ENCODE results near the gene PHYHIPL. TPM values are rescaled to one million over a fixed set of nuclear protein-coding genes. Genes with fewer than 3 reads are reported as not detected.

PHYHIPL gene
- 0.34 TPM for polyA plus RNA-seq (2013, experiment 1 of 2)
- 0.32 TPM for polyA plus RNA-seq (2013, experiment 2 of 2)

DNA sequence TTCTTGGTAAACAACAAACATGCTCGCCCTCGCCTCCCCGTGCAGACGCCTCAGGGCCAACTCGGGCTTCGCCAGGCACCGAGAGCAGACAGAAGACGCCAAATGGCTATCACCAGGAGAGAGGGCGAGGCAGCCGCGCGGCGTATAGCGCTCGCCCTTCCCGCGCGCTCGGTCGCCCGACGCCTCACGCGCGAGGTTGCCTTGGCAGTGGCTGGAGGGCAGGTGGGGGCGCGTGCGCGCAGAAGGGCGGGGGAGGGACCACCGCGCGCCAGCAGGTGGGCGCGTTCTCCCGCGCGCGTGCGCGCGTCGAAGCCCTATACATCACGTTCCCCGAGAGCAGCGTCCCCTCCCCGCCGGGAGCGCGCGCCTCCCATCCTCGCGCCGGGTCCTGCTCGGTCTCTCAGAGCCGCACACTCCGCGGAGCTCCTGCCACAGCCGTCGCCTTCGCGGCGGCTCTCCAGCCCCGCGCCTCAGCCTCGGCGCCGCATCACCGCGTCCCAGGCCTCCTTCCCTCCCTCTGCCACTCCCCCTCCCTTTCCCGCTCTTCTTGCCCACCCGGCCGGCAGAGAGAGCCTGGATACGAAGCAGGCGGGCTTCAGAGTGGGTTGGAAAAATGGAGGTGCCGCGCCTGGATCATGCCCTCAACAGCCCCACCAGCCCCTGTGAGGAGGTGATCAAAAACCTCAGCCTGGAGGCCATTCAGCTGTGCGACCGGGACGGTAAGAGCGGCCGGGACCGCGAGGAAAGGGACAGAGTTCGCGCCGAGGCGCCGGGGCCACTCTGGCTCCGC lies at the start of gene PHYHIPL:
Gene PHYHIPL (plus strand): TSS at position 403 of the 790 bp plus-strand sequence. CDS start 211 bp downstream, at position 614.
- WGBS (ENCODE audit: extremely low coverage, insufficient coverage, low lambda C conversion rate), result no CpG with 5 or more reads among the region's 90 CpGs
- peak; percentile 60 for DNase-seq
- H2BK120ac ChIP-seq (ENCODE audit: low read depth, low read length), result no peak within 1 kb of the TSS

DNA sequence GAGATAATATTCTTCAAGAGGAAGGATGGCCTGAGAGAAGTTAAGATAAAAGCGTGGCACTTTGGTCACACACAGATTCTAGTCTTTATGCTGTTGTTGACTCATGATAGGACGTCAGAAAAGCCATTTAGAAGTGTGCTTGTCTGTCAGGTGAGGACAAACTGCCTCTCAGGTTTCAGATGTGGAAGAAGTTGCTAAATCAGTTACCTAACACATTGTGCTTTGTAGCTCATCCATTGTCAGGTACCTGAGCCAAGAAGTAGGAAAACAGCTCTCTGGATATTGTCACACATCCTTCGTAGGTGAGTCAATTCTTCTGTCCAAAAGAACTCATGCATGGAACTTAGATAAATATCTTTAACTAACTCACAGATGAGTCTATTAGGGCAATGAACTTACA lies 49.5 kb upstream of the PHYHIPL start:
- no peaks in the 10 kb centered on the region for H3K36me3 ChIP-seq (ENCODE audit: control insufficient read depth, insufficient read depth, low read length)
- H3K9ac ChIP-seq (ENCODE audit: low read length), result no peak overlapping the region
- no peaks in the 10 kb centered on the region for H3K79me2 ChIP-seq (ENCODE audit: control insufficient read depth, insufficient read depth, low read length)
- no peak overlapping the region for H4K8ac ChIP-seq (ENCODE audit: low read depth, low read length)
- H3K4me2 ChIP-seq (ENCODE audit: low read length), result no peak overlapping the region
- no peaks in the 10 kb centered on the region for H3K79me1 ChIP-seq (ENCODE audit: low read length)
- H2BK15ac ChIP-seq (replicated peaks; ENCODE audit: low read depth), result no peak overlapping the region
- H3K4me3 ChIP-seq (ENCODE audit: low read length), result no peak overlapping the region
- no peaks in the 10 kb centered on the region for H3K4me1 ChIP-seq (ENCODE audit: control insufficient read depth, low read depth, low read length)
- no peak overlapping the region for H3K18ac ChIP-seq (ENCODE audit: low read length)
- no peak overlapping the region for H3K23ac ChIP-seq (ENCODE audit: low read length)
- no CpG with 5 or more reads among the region's 3 CpGs for WGBS (ENCODE audit: extremely low coverage, insufficient coverage, low lambda C conversion rate)
- H3K27me3 ChIP-seq (ENCODE audit: insufficient read depth, low read length, poor library complexity), result no peaks in the 10 kb centered on the region
- H2BK5ac ChIP-seq (ENCODE audit: low read length), result no peak overlapping the region
- H3K27ac ChIP-seq (ENCODE audit: low read depth, low read length), result no peak overlapping the region
- H3K56ac ChIP-seq (ENCODE audit: low read length), result no peak overlapping the region
- H2BK120ac ChIP-seq (ENCODE audit: low read depth, low read length), result no peak overlapping the region
- peak; percentile 16 for DNase-seq
- H4K5ac ChIP-seq (ENCODE audit: low read length), result no peak overlapping the region
- no peak overlapping the region for H3K4ac ChIP-seq (ENCODE audit: low read depth, low read length)
- no peak overlapping the region for H2AK5ac ChIP-seq (ENCODE audit: low read length)

More for the DNA sequence above, at the start of gene PHYHIPL:
- no peak within 1 kb of the TSS for H2BK15ac ChIP-seq (replicated peaks; ENCODE audit: low read depth)
- H3K4ac ChIP-seq (ENCODE audit: low read depth, low read length), result no peak within 1 kb of the TSS
- H2BK5ac ChIP-seq (ENCODE audit: low read length), result no peak within 1 kb of the TSS
- H3K56ac ChIP-seq (ENCODE audit: low read length), result no peak within 1 kb of the TSS
- no peak within 1 kb of the TSS for H2AK5ac ChIP-seq (ENCODE audit: low read length)
- no peak within 1 kb of the TSS for H3K27ac ChIP-seq (ENCODE audit: low read depth, low read length)
- H3K4me3 ChIP-seq (ENCODE audit: low read length), result no peak within 1 kb of the TSS
- no peaks in the 10 kb centered on the region for H3K36me3 ChIP-seq (ENCODE audit: control insufficient read depth, insufficient read depth, low read length)
- H3K79me1 ChIP-seq (ENCODE audit: low read length), result no peaks in the 10 kb centered on the region
- H4K5ac ChIP-seq (ENCODE audit: low read length), result no peak within 1 kb of the TSS
- H3K4me2 ChIP-seq (ENCODE audit: low read length), result peak within 1 kb of the TSS; percentile 43
- H3K4me1 ChIP-seq (ENCODE audit: control insufficient read depth, low read depth, low read length), result no peaks in the 10 kb centered on the region
- no peak within 1 kb of the TSS for H3K23ac ChIP-seq (ENCODE audit: low read length)
- no peak within 1 kb of the TSS for H3K18ac ChIP-seq (ENCODE audit: low read length)
- no peaks in the 10 kb centered on the region for H3K79me2 ChIP-seq (ENCODE audit: control insufficient read depth, insufficient read depth, low read length)
- H4K8ac ChIP-seq (ENCODE audit: low read depth, low read length), result no peak within 1 kb of the TSS
- no peak within 1 kb of the TSS for H3K9ac ChIP-seq (ENCODE audit: low read length)
- peaks cover 9% of the 10 kb centered on the region for H3K27me3 ChIP-seq (ENCODE audit: insufficient read depth, low read length, poor library complexity)

DNA sequence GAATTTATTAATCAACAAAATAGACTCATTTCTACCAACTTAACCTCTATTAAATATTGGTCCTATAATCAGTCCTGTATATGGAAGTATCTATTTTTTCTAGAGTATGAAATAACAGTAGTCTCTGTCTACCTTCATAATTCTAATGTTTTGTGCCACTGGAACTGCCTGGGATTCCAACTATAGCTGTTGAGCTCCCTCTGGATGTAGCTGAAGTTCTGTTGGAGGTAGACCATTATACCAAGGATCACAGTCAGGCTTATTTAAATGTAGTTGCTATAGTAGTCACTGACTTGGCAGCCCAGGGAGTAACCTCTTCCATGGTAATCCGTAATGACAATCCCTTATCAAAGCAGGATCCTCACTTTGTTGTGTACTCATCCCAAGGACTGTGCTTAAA lies 48.5 kb upstream of the PHYHIPL start:
- H3K23ac ChIP-seq (ENCODE audit: low read length), result no peak overlapping the region
- H3K9ac ChIP-seq (ENCODE audit: low read length), result no peak overlapping the region
- no peak overlapping the region for H3K56ac ChIP-seq (ENCODE audit: low read length)
- no peak overlapping the region for H3K27ac ChIP-seq (ENCODE audit: low read depth, low read length)
- no peak overlapping the region for H3K4me2 ChIP-seq (ENCODE audit: low read length)
- WGBS (ENCODE audit: extremely low coverage, insufficient coverage, low lambda C conversion rate), result no CpG with 5 or more reads among the region's 1 CpG
- no peaks in the 10 kb centered on the region for H3K4me1 ChIP-seq (ENCODE audit: control insufficient read depth, low read depth, low read length)
- peak; percentile 16 for DNase-seq
- H2BK5ac ChIP-seq (ENCODE audit: low read length), result no peak overlapping the region
- no peaks in the 10 kb centered on the region for H3K36me3 ChIP-seq (ENCODE audit: control insufficient read depth, insufficient read depth, low read length)
- no peak overlapping the region for H3K4me3 ChIP-seq (ENCODE audit: low read length)
- no peak overlapping the region for H4K8ac ChIP-seq (ENCODE audit: low read depth, low read length)
- H3K27me3 ChIP-seq (ENCODE audit: insufficient read depth, low read length, poor library complexity), result no peaks in the 10 kb centered on the region
- no peaks in the 10 kb centered on the region for H3K79me2 ChIP-seq (ENCODE audit: control insufficient read depth, insufficient read depth, low read length)
- no peak overlapping the region for H2BK15ac ChIP-seq (replicated peaks; ENCODE audit: low read depth)
- H3K18ac ChIP-seq (ENCODE audit: low read length), result no peak overlapping the region
- H4K5ac ChIP-seq (ENCODE audit: low read length), result no peak overlapping the region
- H2BK120ac ChIP-seq (ENCODE audit: low read depth, low read length), result no peak overlapping the region
- H3K4ac ChIP-seq (ENCODE audit: low read depth, low read length), result no peak overlapping the region
- H2AK5ac ChIP-seq (ENCODE audit: low read length), result no peak overlapping the region
- H3K79me1 ChIP-seq (ENCODE audit: low read length), result no peaks in the 10 kb centered on the region

DNA sequence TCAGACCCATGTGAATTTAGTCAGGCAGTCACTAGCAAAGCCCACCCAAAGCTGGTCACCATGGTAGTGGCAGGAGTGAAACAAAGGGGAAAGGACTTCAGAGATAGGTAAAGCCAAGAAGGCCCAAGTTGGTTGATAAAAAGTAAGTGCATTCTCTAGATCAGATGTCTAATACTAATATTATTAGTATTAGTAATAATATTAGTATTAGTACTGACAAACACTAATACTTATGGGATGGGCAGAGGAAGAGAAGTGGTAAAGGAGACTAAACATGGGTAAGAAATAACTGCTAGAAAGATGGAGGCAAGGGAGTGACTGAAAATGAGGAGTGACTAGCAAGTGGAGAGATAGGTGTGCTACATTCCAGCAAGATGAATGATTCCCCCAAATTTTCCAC lies 46.6 kb upstream of the PHYHIPL start:
- no peak overlapping the region for H2AK5ac ChIP-seq (ENCODE audit: low read length)
- H3K56ac ChIP-seq (ENCODE audit: low read length), result no peak overlapping the region
- H3K27me3 ChIP-seq (ENCODE audit: insufficient read depth, low read length, poor library complexity), result no peaks in the 10 kb centered on the region
- DNase-seq, result no peak
- no peak overlapping the region for H4K8ac ChIP-seq (ENCODE audit: low read depth, low read length)
- no peak overlapping the region for H3K4me3 ChIP-seq (ENCODE audit: low read length)
- H3K18ac ChIP-seq (ENCODE audit: low read length), result no peak overlapping the region
- H3K23ac ChIP-seq (ENCODE audit: low read length), result no peak overlapping the region
- no peak overlapping the region for H3K4me2 ChIP-seq (ENCODE audit: low read length)
- H4K5ac ChIP-seq (ENCODE audit: low read length), result no peak overlapping the region
- H2BK5ac ChIP-seq (ENCODE audit: low read length), result no peak overlapping the region
- no peak overlapping the region for H2BK120ac ChIP-seq (ENCODE audit: low read depth, low read length)
- no peak overlapping the region for H3K4ac ChIP-seq (ENCODE audit: low read depth, low read length)
- H3K79me1 ChIP-seq (ENCODE audit: low read length), result no peaks in the 10 kb centered on the region
- no peak overlapping the region for H3K9ac ChIP-seq (ENCODE audit: low read length)
- no peaks in the 10 kb centered on the region for H3K79me2 ChIP-seq (ENCODE audit: control insufficient read depth, insufficient read depth, low read length)
- H2BK15ac ChIP-seq (replicated peaks; ENCODE audit: low read depth), result no peak overlapping the region
- H3K36me3 ChIP-seq (ENCODE audit: control insufficient read depth, insufficient read depth, low read length), result no peaks in the 10 kb centered on the region
- H3K4me1 ChIP-seq (ENCODE audit: control insufficient read depth, low read depth, low read length), result no peaks in the 10 kb centered on the region
- H3K27ac ChIP-seq (ENCODE audit: low read depth, low read length), result no peak overlapping the region

DNA sequence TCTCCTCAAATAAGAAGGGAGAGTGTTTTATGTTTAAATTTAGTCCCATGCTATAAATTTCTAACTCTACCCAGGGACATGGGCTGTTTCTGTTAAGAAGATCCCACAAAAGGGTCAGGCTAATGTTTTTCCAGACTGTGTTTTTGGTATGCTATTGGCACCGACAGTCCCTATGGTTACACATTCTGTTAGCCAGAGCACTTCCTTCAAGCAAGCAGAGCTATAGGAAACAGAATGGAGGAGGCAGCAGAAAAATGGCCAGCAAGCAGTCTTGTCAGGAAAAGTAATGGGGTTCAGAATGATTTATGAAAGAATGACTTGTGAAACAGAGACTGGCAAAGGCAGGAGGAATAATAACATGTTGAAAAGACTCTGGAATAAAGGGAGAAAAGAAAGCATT lies 44.8 kb upstream of the PHYHIPL start:
- no peak overlapping the region for H2BK120ac ChIP-seq (ENCODE audit: low read depth, low read length)
- no peak overlapping the region for H3K23ac ChIP-seq (ENCODE audit: low read length)
- no peak overlapping the region for H4K8ac ChIP-seq (ENCODE audit: low read depth, low read length)
- no peak overlapping the region for H3K18ac ChIP-seq (ENCODE audit: low read length)
- H3K4me3 ChIP-seq (ENCODE audit: low read length), result no peak overlapping the region
- no peak overlapping the region for H2BK15ac ChIP-seq (replicated peaks; ENCODE audit: low read depth)
- no peak overlapping the region for H3K9ac ChIP-seq (ENCODE audit: low read length)
- H3K4me2 ChIP-seq (ENCODE audit: low read length), result no peak overlapping the region
- H3K79me2 ChIP-seq (ENCODE audit: control insufficient read depth, insufficient read depth, low read length), result no peaks in the 10 kb centered on the region
- no peaks in the 10 kb centered on the region for H3K36me3 ChIP-seq (ENCODE audit: control insufficient read depth, insufficient read depth, low read length)
- H2BK5ac ChIP-seq (ENCODE audit: low read length), result no peak overlapping the region
- H3K27me3 ChIP-seq (ENCODE audit: insufficient read depth, low read length, poor library complexity), result no peaks in the 10 kb centered on the region
- H3K79me1 ChIP-seq (ENCODE audit: low read length), result no peaks in the 10 kb centered on the region
- no peak overlapping the region for H3K27ac ChIP-seq (ENCODE audit: low read depth, low read length)
- no peak for DNase-seq
- no peak overlapping the region for H3K56ac ChIP-seq (ENCODE audit: low read length)
- no peaks in the 10 kb centered on the region for H3K4me1 ChIP-seq (ENCODE audit: control insufficient read depth, low read depth, low read length)
- H2AK5ac ChIP-seq (ENCODE audit: low read length), result no peak overlapping the region
- no peak overlapping the region for H4K5ac ChIP-seq (ENCODE audit: low read length)
- H3K4ac ChIP-seq (ENCODE audit: low read depth, low read length), result no peak overlapping the region
- no CpG with 5 or more reads among the region's 1 CpG for WGBS (ENCODE audit: extremely low coverage, insufficient coverage, low lambda C conversion rate)

Measured in mesendoderm (in vitro differentiated cells).